CD4-positive, alpha-beta T cell treated with Interleukin-6 for 4 hours (primary cell): ENCODE measurements around the gene GRID1.
"Not testable (repeated sequence)": the region's sequence is repeated elsewhere in the genome, so short reads cannot be mapped to it uniquely, and the experiment has no call there.

Experiments
- DNase-seq: peaks from one replicate; pipeline ENCODE4 v3.0.0-alpha.2; 2020; ENCODE audit warnings: mixed read lengths

GRID1 gene

GRCh38 chr10:85976267-85976793 lies 390.3 kb downstream of the GRID1 start:
- DNase-seq, result no peak

GRCh38 chr10:85971494-85971893 lies 395.1 kb downstream of the GRID1 start:
- no peak for DNase-seq

GRCh38 chr10:85967594-85967993 lies 399.0 kb downstream of the GRID1 start:
- no peak for DNase-seq

- no peak for DNase-seq
Measured at GRCh38 chr10:85961479-85962067, 405.0 kb downstream of the GRID1 start.

GRCh38 chr10:85961073-85961472 lies 405.5 kb downstream of the GRID1 start:
- no peak for DNase-seq

- DNase-seq, result no peak
Measured at GRCh38 chr10:85959239-85959638, 407.4 kb downstream of the GRID1 start.

- no peak for DNase-seq
Measured at GRCh38 chr10:85950921-85951320, 415.7 kb downstream of the GRID1 start.

- no peak for DNase-seq
Measured at GRCh38 chr10:85946713-85947326, 419.8 kb downstream of the GRID1 start.

- no peak for DNase-seq
Measured at GRCh38 chr10:85936161-85936560, 430.4 kb downstream of the GRID1 start.

GRCh38 chr10:85934586-85934985 lies 432.0 kb downstream of the GRID1 start:
- no peak for DNase-seq

- not testable (repeated sequence) for DNase-seq
Measured at GRCh38 chr10:85929993-85930392, 436.6 kb downstream of the GRID1 start.

GRCh38 chr10:85927952-85928665 lies 438.5 kb downstream of the GRID1 start:
- DNase-seq, result no peak

GRCh38 chr10:85926986-85927385 lies 439.6 kb downstream of the GRID1 start:
- DNase-seq, result no peak

- DNase-seq, result no peak
Measured at GRCh38 chr10:85926136-85926535, 440.5 kb downstream of the GRID1 start.

GRCh38 chr10:85925201-85925750 lies 441.3 kb downstream of the GRID1 start:
- no peak for DNase-seq

- no peak for DNase-seq
Measured at GRCh38 chr10:85924382-85925102, 442.1 kb downstream of the GRID1 start.

- DNase-seq, result no peak
Measured at GRCh38 chr10:85922356-85923129, 444.1 kb downstream of the GRID1 start.

- no peak for DNase-seq
Measured at GRCh38 chr10:85921789-85922188, 444.8 kb downstream of the GRID1 start.

- no peak for DNase-seq
Measured at GRCh38 chr10:85920311-85920710, 446.3 kb downstream of the GRID1 start.

- no peak for DNase-seq
Measured at GRCh38 chr10:85919491-85920021, 447.0 kb downstream of the GRID1 start.

GRCh38 chr10:85918371-85918770 lies 448.2 kb downstream of the GRID1 start:
- DNase-seq, result no peak

- DNase-seq, result no peak
Measured at GRCh38 chr10:85917601-85918000, 449.0 kb downstream of the GRID1 start.
